Effector CD4-positive, alpha-beta T cell (primary cell): ENCODE measurements around the gene SPINK9.
A peak's percentile ranks its signal among the peaks of the same experiment; 100 is the strongest.

Experiments
- DNase-seq: peaks from one replicate; pipeline ENCODE4 v3.0.0-alpha.2; 2020

Gene SPINK9

DNA sequence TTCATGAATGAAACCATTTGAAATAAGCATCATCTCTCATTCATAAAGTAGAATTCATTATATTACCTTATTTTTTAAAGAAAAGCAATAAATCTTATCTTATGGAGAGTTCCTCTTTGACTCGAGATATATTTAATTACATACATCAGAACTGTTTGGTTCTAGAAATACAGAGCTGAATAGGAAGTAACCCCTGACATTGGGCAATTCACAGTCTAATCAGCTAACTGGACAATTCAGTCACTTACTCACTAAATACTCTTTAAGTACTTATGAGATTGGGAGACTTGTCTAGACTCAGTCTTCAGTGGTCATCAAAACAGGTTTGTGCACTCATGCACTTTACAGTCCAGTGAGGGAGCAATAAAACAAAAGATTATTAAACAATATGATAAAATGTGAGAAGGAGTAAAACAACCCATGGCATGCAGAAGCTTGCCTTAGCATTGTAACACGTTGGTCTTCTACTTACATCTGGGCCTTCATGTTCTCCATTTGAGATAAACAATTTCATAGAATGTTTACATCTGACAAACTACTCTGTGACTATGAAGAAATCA lies 36.9 kb downstream of the SPINK9 start:
- DNase-seq, result no peak

DNA sequence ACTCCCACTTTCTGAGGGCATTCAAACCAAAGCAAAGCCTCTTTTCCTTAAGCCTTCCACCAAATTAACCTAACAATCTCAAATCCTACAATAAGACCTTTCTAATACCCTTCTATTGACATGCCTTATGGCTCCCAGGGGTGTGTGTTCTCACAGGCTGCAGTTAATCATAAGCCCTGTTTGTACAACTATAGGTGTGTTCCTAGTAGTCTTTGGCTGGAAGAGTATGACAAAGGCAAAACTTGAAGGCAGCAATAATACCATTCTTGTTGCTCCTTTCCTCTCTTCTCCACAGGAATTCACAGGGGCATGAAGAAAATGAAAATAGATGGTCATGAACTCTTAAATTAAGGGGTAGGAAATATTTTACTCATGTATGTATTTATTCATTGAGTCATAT lies 37.5 kb downstream of the SPINK9 start:
- no peak for DNase-seq

DNA sequence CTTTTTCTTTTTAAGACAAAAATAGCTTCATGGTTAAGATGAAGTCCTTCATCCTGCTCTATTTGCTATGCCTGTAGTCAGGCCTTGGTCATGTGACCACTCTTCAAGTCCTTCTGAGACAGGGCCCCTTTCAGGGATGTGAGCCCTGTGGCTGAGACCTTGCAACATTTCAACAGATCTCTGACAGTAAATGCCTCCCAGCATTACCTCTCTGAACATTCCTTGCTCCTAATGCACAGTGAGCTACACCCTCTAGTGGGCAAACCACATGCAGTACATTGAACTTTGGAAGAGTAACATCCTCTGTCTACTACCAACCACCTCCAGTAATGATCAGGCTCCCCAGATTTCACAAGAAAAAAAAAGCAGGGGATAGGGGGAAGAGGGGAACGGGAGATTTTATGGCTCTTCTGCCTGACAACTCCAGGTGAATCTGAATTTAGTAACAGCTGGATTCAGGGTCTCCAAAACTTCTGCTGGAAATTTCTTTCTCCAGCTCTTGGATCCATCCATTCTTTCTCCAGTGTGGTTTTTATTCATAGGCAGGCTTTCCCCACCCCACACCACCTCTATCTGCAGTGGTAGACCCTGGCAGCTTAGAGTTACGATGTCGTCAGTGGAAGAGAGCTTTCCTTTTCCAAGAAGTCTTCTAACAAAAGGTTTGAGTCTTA lies 39.5 kb downstream of the SPINK9 start:
- no peak for DNase-seq

DNA sequence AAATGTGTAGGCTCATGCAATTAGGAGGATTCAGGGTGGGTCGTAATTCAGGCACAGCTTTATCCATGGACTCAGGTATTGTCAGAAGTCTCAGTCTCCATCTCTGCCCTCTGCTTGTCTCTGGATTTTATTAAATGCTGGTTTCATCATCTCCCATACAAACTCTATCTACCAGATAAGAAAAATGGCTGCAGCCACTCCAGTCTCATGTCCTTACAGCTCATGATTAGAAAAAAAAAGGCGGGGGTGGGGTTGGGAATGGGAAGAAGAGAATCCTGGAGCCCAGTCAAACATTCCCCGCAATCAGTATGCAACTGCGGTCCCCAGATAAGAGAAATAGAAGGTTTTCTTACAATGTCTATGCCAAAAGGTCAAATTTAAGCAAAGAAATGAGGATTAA lies 40.8 kb downstream of the SPINK9 start:
- no peak for DNase-seq

DNA sequence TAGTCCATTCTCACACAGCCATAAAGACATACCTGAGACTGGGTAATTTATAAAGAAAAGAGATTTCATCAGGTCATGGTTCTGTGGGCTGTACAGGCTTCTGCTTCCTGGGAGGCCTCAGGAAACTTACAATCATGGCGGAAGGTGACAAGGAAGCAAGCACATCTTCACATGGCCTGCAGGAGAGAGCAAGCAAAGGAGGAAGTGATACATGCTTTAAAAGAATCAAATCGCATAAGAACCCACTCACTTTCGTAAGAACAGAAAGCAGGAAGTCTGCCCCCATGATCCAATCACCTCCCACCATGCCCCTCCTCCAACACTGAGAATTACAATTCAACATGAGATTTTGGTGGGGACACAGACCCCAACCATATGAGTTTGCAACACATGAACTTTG lies 43.3 kb downstream of the SPINK9 start:
- no peak for DNase-seq

DNA sequence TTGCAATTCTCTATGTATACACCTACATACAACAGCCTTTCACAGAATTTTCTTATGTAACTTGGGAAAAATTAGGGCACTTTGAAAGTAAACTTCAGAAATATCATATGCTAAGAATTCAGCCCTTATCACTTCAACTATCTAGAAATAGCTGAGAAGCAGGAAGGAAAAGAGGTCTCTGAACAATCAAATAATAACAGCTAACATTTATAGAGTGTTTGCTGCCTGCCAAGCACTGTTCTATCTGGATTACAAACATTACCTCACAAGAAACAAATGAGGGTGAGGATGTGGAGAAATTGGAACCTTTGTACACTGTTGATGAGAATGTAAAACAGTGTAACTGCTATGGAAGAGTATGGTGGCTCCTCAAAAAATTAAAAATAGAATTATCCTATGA lies 44.0 kb downstream of the SPINK9 start:
- no peak for DNase-seq

DNA sequence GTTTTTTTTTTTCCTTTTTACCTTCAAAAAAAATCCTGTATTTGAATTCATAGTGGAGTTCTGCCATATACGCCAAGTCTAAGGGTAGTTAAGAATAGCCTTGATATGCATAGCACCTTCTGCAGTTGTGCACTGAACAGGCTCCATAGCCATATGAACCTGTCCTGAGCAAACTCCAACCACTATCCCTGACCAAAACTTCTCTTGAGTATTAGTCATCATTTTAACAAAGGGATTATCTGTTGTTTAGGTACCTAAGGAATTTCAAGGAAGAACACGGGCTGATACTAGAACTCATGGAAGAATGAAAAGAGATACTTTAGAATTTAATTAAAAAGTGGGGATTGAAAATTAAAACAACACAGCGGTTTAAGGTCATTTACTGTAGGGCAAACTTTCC lies 46.5 kb downstream of the SPINK9 start:
- no peak for DNase-seq

DNA sequence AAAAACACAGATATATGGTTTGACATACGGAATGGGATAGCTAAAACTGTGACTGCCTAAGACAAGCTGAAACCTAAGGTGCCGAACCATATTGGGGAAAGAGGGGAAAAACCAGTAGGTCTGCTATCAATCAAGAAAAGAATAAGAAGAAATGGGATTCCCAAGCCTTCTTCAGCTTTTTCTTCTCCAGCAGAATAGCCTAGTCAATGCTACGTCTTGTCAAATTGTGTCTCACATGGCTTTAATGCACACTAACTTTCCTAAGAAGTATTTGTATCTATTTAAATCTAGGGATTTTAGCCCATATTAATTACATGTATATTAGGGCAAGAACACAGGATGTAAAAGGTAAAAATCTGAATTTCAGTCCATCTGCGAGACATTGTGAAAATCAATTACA lies 47.6 kb downstream of the SPINK9 start:
- DNase-seq, result no peak

DNA sequence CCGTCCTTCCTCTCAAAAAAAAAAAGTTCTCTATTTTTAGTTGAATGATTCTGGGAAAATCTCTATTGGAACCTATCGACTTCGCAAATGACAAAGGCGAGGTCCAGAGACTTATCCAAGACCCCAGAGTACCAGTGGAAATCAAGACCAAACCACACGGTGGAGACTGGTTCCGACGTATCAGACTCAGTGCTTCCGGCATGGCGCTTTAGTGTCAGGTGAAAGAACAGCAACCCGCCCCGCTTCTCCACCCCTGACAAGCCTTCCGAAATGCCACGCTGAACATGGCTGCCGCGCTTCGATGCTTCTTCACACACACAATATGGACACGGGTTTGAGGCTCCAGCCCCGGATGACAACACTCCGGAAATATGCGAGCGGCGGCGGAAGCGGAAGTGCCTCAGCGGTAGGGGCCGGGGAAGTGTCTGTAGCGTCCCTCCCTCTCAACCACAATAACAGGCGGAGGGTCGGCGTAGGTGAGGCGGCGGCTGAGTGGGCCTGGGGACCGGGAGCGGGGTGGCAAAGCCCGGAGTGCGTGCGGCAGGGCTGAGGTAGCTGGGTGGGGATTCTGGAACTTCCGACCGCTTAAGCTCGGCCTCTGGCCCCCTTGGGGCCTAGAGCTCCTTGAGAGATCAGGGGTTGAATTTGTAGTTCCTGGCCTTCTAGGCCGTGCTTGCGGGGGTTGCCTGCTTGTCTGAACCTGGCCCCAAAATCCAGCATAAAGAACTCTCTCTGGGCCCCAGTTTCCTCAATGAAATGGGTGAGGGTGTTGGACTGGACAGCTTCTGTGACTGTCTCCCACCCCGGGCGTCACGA lies 48.4 kb downstream of the SPINK9 start, which contains the start of gene FBXO38:
TSS of gene FBXO38 (plus strand) at position 395 of the 816 bp plus-strand sequence. CDS start 10,819 bp downstream, outside the sequence.
- DNase-seq, result peak; percentile 96

DNA sequence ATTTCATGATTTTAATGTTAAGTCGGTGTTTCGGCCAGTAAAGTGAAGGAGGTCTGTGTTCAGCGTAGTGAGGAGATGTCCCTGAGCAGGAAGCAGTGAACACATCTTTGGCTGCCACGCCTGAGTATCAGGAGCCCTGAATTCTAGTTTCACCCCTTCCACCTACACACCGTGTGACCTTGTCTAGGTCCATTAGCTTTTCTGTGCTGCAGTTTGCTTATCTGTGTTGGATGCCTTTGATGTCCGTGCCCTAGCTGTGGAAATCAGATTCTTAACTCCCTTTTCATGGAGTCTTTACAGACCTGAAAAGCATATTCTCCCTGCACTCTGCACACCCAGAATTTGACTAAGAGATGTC lies 49.0 kb downstream of the SPINK9 start:
- DNase-seq, result no peak

DNA sequence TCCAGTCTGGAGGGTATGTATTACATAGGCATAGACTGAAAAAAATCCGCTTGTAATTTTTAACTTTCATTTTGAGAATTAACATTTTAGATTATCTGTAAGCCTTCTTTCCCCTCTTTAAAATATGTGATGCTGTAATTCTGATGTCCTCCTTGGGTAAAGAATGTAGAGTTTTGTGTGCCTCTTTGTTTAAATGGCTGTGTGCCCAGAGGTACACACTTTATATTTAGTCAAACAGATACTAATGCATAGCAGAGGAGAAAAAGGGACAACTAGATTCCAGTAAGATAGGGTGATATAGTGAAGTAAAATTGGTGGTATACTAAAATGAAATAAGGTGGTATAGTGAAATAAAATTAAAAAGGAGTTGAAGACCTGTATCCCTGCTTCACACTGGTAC lies 49.7 kb downstream of the SPINK9 start:
- DNase-seq, result no peak

DNA sequence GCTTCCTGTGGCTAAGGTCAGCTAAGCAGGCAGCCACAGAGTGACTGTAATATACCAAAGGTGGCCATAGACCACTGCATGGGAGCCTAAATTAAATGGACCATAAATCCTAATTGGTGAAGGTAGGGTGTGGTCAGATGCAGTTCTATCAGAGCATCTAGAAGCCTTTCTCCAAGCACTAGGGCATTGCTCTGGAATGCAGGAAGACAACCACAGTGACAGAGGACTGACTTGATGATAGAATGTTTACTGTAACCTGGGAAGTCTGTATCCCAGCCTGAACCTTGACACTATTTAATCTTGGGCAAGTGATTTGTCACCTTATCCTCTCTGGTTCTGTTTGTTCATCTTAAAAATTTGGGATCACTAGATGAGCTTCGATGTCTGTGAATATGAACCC lies 50.7 kb downstream of the SPINK9 start:
- DNase-seq, result no peak

DNA sequence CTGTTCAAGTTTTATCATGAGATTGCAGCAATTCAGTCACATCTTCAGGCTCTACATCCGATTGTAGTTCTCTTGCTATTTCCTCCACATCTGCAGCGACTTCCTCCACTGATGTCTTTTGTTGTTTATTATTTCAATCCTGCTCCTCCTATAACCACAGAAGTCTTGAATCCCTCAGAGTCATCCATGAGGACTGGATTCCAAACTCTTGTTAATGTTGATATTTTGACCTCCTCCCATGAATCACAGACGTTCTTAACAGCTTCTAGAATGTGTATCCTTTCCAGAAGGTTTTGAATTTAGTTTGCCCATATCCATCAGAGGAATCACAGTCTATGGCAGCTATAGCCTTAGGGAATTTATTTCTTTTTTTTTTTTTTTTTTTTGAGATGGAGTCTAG lies 52.0 kb downstream of the SPINK9 start:
- DNase-seq, result no peak

DNA sequence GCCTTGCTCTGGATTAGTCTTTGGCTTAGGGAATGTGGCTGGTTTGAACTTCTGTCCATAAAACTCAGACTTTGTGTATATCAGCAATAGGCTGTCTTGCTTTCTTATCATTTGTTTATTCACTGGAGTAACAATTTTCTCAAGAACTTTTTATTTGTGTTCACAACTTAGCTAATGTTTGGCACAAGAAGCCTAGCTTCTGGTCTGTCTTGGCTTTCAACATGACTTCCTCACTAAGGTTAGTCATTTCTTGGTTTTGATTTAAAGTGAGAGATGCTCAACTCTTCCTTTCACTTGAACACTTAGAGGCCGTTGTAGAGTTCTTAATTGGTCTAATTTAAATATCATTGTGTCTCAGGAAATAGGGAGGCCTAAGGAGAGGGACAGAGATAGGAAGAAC lies 53.3 kb downstream of the SPINK9 start:
- DNase-seq, result no peak
